Fibroblast of lung (primary cell): ENCODE data around the gene BSND. TPM values are rescaled to one million over a fixed set of nuclear protein-coding genes. Genes with fewer than 3 reads are reported as not detected.

ENCODE experiments used
- DNase-seq, 2 donors: peaks; one replicate each; pipeline versions ENCODE4 v3.0.0 to v3.0.0-alpha.2; 2010; ENCODE audit warnings: low read depth in 2 of 2
- H2AFZ ChIP-seq: 2 replicates; pipeline ENCODE4 v1.5.1; 2012; ENCODE audit warnings: low read length, control low read depth, inconsistent platforms
- H3K27ac ChIP-seq: 2 replicates; pipeline ENCODE4 v1.5.1; 2011; ENCODE audit warnings: low read length, control low read depth; ENCODE audit not compliant: insufficient read depth
- H3K27me3 ChIP-seq: 2 replicates; pipeline ENCODE4 v1.5.1; 2011; ENCODE audit warnings: mild to moderate bottlenecking, low read length; ENCODE audit not compliant: control insufficient read depth, insufficient read depth
- H3K36me3 ChIP-seq: 2 replicates; pipeline ENCODE4 v1.5.1; 2011; ENCODE audit warnings: low read length; ENCODE audit not compliant: control insufficient read depth, insufficient read depth
- H3K4me1 ChIP-seq: 2 replicates; pipeline ENCODE4 v1.5.1; 2011; ENCODE audit warnings: low read length; ENCODE audit not compliant: control insufficient read depth, insufficient read depth; ENCODE audit errors: extremely low read depth
- H3K4me2 ChIP-seq: 2 replicates; pipeline ENCODE4 v1.5.1; 2011; ENCODE audit warnings: low read length, control low read depth; ENCODE audit not compliant: insufficient read depth; ENCODE audit errors: extremely low read depth
- H3K4me3 ChIP-seq, 4 experiments: fragments of 200-600 bp in 1 of 4; sonication (generic) in 1 of 4; replicated peaks in 1 of 4; 2 replicates each; pipeline ENCODE4 v1.5.1; 2011 to 2016; ENCODE audit warnings: low read length in 4 of 4, low read depth in 3 of 4, mild to moderate bottlenecking in 3 of 4, control low read depth in 2 of 4, inconsistent platforms in 1 of 4, mixed read lengths in 1 of 4; ENCODE audit not compliant: insufficient read depth in 1 of 4; ENCODE audit errors: control extremely low read depth in 1 of 4
- H3K79me2 ChIP-seq: 2 replicates; pipeline ENCODE4 v1.5.1; 2012; ENCODE audit warnings: mild to moderate bottlenecking, low read length, inconsistent platforms; ENCODE audit not compliant: control insufficient read depth, insufficient read depth
- H3K9ac ChIP-seq: 2 replicates; pipeline ENCODE4 v1.5.1; 2011; ENCODE audit warnings: mild to moderate bottlenecking, low read length, control low read depth; ENCODE audit not compliant: insufficient read depth
- H3K9me3 ChIP-seq: 2 replicates; pipeline ENCODE4 v1.5.1; 2012; ENCODE audit warnings: low read depth, low read length; ENCODE audit not compliant: control insufficient read depth, insufficient read depth
- H4K20me1 ChIP-seq: 2 replicates; pipeline ENCODE4 v1.5.1; 2011; ENCODE audit warnings: low read length; ENCODE audit not compliant: control insufficient read depth, insufficient read depth; ENCODE audit errors: extremely low read depth
- EZH2 ChIP-seq: IDR thresholded peaks from 2 replicates; pipeline ENCODE4 v1.5.1; 2012; ENCODE audit warnings: low read length, control low read depth, mild to moderate bottlenecking; ENCODE audit errors: missing control alignments
- polyA plus RNA-seq, 2 donors: library from polyadenylated mRNA; depleted of rRNA in 1 of 2; stranded (reverse) in 1 of 2; unstranded in 1 of 2; fragments of >200 nt; gene quantifications; 2 replicates each; pipeline ENCODE4 v1.2.1, GENCODE V29; 2011 to 2012; ENCODE audit warnings: missing spikeins in 1 of 2
- total RNA-seq: library from RNA; depleted of rRNA; stranded (reverse); fragments of >200 nt; gene quantifications from 2 replicates; pipeline ENCODE4 v1.2.1, GENCODE V29; 2014
- TF ChIP-seq, protein P1 (sequence below), 2 donors: IDR thresholded peaks in 1 of 2; conservative IDR thresholded peaks in 1 of 2; 1 replicate in 1 of 2; 2 replicates in 1 of 2; pipeline ENCODE4 v1.5.1; 2011 to 2012; ENCODE audit warnings: low read length in 2 of 2, control low read depth in 1 of 2, inconsistent platforms in 1 of 2, low read depth in 1 of 2, mild to moderate bottlenecking in 1 of 2

Gene BSND
- total and polyA plus RNA-seq, 2 donors (not counting 1 experiment from before 2014, with no cell fraction given) = not detected

DNA sequence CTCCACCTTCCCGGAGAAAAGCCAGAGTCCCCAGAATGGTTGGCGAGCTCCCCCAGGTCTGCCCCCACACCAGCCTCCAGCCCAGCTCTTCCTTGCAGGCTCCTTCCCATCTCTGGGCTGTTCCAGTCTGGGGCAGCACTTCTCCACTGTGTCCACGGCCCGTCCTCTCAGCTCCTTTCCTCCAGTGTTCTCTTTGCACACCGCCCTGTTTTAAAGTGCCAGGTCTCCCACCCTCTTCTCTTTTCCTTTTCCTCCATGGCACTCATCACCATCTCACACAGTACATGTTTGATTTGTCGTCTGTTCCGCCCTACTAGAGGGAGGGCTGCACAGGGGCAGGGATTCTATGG is 34.5 kb downstream of the BSND start:
- no peak overlapping the region for H3K27ac ChIP-seq
- TF ChIP-seq, protein P1, sequence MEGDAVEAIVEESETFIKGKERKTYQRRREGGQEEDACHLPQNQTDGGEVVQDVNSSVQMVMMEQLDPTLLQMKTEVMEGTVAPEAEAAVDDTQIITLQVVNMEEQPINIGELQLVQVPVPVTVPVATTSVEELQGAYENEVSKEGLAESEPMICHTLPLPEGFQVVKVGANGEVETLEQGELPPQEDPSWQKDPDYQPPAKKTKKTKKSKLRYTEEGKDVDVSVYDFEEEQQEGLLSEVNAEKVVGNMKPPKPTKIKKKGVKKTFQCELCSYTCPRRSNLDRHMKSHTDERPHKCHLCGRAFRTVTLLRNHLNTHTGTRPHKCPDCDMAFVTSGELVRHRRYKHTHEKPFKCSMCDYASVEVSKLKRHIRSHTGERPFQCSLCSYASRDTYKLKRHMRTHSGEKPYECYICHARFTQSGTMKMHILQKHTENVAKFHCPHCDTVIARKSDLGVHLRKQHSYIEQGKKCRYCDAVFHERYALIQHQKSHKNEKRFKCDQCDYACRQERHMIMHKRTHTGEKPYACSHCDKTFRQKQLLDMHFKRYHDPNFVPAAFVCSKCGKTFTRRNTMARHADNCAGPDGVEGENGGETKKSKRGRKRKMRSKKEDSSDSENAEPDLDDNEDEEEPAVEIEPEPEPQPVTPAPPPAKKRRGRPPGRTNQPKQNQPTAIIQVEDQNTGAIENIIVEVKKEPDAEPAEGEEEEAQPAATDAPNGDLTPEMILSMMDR (conservative IDR thresholded peaks at IDR 0.05 in 1 of 2, IDR thresholded peaks at IDR 0.05 in 1 of 2; ENCODE audit: low read depth in 1 of 2, low read length in 2 of 2) = no peak
- TF ChIP-seq EZH2 = no peak

DNA sequence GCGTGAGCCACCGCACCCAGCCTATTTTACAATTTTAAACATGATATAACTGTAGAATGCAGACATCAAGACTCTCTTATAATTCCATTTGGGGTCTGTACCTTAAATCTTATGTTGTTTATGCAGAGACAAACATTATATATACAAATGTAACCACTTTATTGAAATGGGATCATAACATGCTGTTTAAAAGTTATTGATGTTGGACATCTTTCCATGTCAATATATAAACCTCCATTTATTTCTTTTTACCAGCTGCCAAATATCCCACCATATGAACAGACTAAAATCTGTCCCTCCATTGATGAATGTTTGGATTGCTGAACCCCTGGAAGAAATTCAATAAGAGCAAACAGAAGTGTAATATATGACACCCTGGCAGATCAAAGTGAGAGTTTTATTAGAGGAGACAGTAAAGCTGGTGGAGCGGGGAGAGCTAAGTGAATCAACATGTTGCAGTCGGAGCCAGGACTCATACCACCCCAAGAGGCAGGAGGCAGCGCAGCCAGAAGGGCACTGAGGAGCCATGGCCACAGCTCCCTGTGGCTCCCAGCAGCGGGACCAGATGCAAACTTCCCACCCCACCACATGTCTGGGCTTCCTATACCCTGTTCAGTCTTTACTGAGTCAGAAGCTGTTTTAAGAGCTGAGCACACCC is 35.9 kb downstream of the BSND start:
- H4K20me1 ChIP-seq = no peaks in the 10 kb centered on the region
- H3K4me3 ChIP-seq = no peak overlapping the region
- H3K27me3 ChIP-seq = peaks cover 56% of the 10 kb centered on the region
- no peak overlapping the region for H2AFZ ChIP-seq
- H3K79me2 ChIP-seq = no peaks in the 10 kb centered on the region
- H3K4me1 ChIP-seq = no peaks in the 10 kb centered on the region
- H3K4me2 ChIP-seq = no peak overlapping the region
- TF ChIP-seq, protein P1 (conservative IDR thresholded peaks at IDR 0.05 in 1 of 2, IDR thresholded peaks at IDR 0.05 in 1 of 2; ENCODE audit: low read depth in 1 of 2, low read length in 2 of 2) = no peak
- no peak for TF ChIP-seq EZH2
- H3K9me3 ChIP-seq = no peaks in the 10 kb centered on the region
- DNase-seq = no peak
- H3K9ac ChIP-seq = no peak overlapping the region
- H3K36me3 ChIP-seq = no peaks in the 10 kb centered on the region
- no peak overlapping the region for H3K27ac ChIP-seq

More for the DNA sequence above, 34.5 kb downstream of the BSND start:
- H3K9ac ChIP-seq = no peak overlapping the region
- H4K20me1 ChIP-seq = no peaks in the 10 kb centered on the region
- peaks cover 43% of the 10 kb centered on the region for H3K27me3 ChIP-seq
- H3K36me3 ChIP-seq = no peaks in the 10 kb centered on the region
- no peaks in the 10 kb centered on the region for H3K4me1 ChIP-seq
- no peaks in the 10 kb centered on the region for H3K79me2 ChIP-seq
- no peak for DNase-seq
- H3K4me2 ChIP-seq = no peak overlapping the region
- H2AFZ ChIP-seq = no peak overlapping the region
- H3K9me3 ChIP-seq = no peaks in the 10 kb centered on the region
- no peak overlapping the region for H3K4me3 ChIP-seq

DNA sequence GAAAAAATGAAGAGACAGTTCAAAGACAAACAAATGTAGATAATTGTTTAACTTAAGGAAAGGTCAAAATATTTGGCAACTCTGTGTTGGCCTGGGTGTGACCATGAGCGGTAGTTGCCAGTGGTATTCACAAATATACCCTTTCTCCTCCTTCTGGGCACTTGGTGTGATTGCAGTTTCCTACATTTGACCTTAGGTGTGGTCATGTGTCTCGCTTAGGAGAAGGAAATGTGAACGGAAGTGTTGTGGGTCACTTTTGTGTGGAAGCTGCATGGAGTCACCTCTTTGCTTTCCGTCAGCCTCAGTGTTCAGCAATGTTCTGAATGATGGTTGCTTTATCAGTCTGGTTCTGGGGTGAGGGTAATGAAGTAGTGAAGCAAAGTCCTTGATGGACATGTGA is 37.2 kb downstream of the BSND start:
- no peak overlapping the region for H3K4me2 ChIP-seq
- no peaks in the 10 kb centered on the region for H3K36me3 ChIP-seq
- no peak overlapping the region for H3K27ac ChIP-seq
- H3K27me3 ChIP-seq = peaks cover 69% of the 10 kb centered on the region
- no peak for DNase-seq
- no peak overlapping the region for H2AFZ ChIP-seq
- no peaks in the 10 kb centered on the region for H3K9me3 ChIP-seq
- no peak overlapping the region for H3K9ac ChIP-seq
- H3K4me1 ChIP-seq = no peaks in the 10 kb centered on the region
- no peaks in the 10 kb centered on the region for H3K79me2 ChIP-seq
- no peak overlapping the region for H3K4me3 ChIP-seq
- H4K20me1 ChIP-seq = no peaks in the 10 kb centered on the region
- TF ChIP-seq, protein P1 (conservative IDR thresholded peaks at IDR 0.05 in 1 of 2, IDR thresholded peaks at IDR 0.05 in 1 of 2; ENCODE audit: low read depth in 1 of 2, low read length in 2 of 2) = peak in 1 of 2 donors; percentile 2
- TF ChIP-seq EZH2 = no peak
